Gastrocnemius medialis (tissue), 4 donors: ENCODE results near the gene SCN4B.

Source experiments
- POLR2A ChIP-seq, 2 donors: fragments of 450-650 bp; IDR thresholded peaks; one replicate each; pipeline ENCODE4 v1.6.1; 2017; ENCODE audit warnings: antibody characterized with exemption in 2 of 2, mild to moderate bottlenecking in 2 of 2, moderate library complexity in 2 of 2
- TF ChIP-seq, protein P1 (sequence below), 5 experiments: fragments of 450-650 bp in 3 of 5; fragments of 200-600 bp in 2 of 5; sonication (generic) in 2 of 5; IDR thresholded peaks in 4 of 5; conservative IDR thresholded peaks in 1 of 5; 1 replicate in 4 of 5; 2 replicates in 1 of 5; pipeline ENCODE4 v1.5.1; 2016 to 2019; ENCODE audit warnings: antibody characterized with exemption in 5 of 5, mild to moderate bottlenecking in 3 of 5, moderate library complexity in 3 of 5

- TF ChIP-seq POLR2A (IDR thresholded peaks at IDR 0.05) = no peak
- TF ChIP-seq, protein P1, sequence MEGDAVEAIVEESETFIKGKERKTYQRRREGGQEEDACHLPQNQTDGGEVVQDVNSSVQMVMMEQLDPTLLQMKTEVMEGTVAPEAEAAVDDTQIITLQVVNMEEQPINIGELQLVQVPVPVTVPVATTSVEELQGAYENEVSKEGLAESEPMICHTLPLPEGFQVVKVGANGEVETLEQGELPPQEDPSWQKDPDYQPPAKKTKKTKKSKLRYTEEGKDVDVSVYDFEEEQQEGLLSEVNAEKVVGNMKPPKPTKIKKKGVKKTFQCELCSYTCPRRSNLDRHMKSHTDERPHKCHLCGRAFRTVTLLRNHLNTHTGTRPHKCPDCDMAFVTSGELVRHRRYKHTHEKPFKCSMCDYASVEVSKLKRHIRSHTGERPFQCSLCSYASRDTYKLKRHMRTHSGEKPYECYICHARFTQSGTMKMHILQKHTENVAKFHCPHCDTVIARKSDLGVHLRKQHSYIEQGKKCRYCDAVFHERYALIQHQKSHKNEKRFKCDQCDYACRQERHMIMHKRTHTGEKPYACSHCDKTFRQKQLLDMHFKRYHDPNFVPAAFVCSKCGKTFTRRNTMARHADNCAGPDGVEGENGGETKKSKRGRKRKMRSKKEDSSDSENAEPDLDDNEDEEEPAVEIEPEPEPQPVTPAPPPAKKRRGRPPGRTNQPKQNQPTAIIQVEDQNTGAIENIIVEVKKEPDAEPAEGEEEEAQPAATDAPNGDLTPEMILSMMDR (IDR thresholded peaks at IDR 0.05 in 4 of 5, conservative IDR thresholded peaks at IDR 0.05 in 1 of 5) = no peak
Observed at GRCh38 chr11:118115048-118115447, 37.6 kb downstream of the SCN4B start.
